A673 (cell line): ENCODE results near the gene PAQR4. TPM values are rescaled to one million over a fixed set of nuclear protein-coding genes. Genes with fewer than 3 reads are reported as not detected.

Experiments used
- Bru-seq: library from RNA; stranded (reverse); fragments of 400-500 nt; gene quantifications from one replicate; lab custom pipeline; 2021; lab: Mats Ljungman, UMichigan
- BruChase-seq, 2 experiments: library from RNA; stranded (reverse); fragments of 400-500 nt; gene quantifications; one replicate each; lab custom pipeline; 2021; lab: Mats Ljungman, UMichigan
- BruUV-seq: library from RNA; stranded (reverse); fragments of 400-500 nt; replicated peaks from 2 replicates; lab custom pipeline; 2021; lab: Mats Ljungman, UMichigan
- CTCF ChIA-PET: fragments of 300-600 bp; sonication (Branson Sonifier 250); formaldehyde crosslinking; loops from one replicate; lab custom pipeline; 2022; ENCODE audit warnings: antibody characterized with exemption; lab: Charles Lee
- POLR2A ChIA-PET: fragments of 300-600 bp; sonication (Branson Sonifier 250); formaldehyde crosslinking; loops from one replicate; lab custom pipeline; 2022; ENCODE audit warnings: antibody characterized with exemption; ENCODE audit not compliant: low non-redundant PET; lab: Charles Lee
- DNase-seq: peaks from one replicate; pipeline ENCODE4 v3.0.0-alpha.2; 2015; ENCODE audit warnings: low spot score
- H3K27ac ChIP-seq: fragments of 200-600 bp; sonication (generic); 2 replicates; pipeline ENCODE4 v1.5.1; 2016; ENCODE audit warnings: mixed run types, low read depth, mild to moderate bottlenecking, mixed read lengths, antibody characterized with exemption, low read length; ENCODE audit not compliant: poor library complexity, severe bottlenecking
- H3K27me3 ChIP-seq: fragments of 200-600 bp; sonication (generic); replicated peaks from 2 replicates; pipeline ENCODE4 v1.6.1; 2017; ENCODE audit warnings: mixed run types, low read depth, mild to moderate bottlenecking, mixed read lengths, antibody characterized with exemption, low read length; ENCODE audit not compliant: insufficient read depth, poor library complexity
- H3K36me3 ChIP-seq: fragments of 200-600 bp; sonication (generic); 2 replicates; pipeline ENCODE4 v1.6.1; 2016; ENCODE audit warnings: mixed run types, mild to moderate bottlenecking, mixed read lengths, antibody characterized with exemption, low read length; ENCODE audit not compliant: insufficient read depth, poor library complexity, severe bottlenecking
- H3K4me1 ChIP-seq: fragments of 200-600 bp; sonication (generic); 2 replicates; pipeline ENCODE4 v1.6.1; 2017; ENCODE audit warnings: mixed run types, mild to moderate bottlenecking, mixed read lengths, antibody characterized with exemption, low read length; ENCODE audit not compliant: insufficient read depth, poor library complexity, severe bottlenecking
- H3K4me3 ChIP-seq: fragments of 200-600 bp; sonication (generic); 2 replicates; pipeline ENCODE4 v1.5.1; 2016; ENCODE audit warnings: low read depth, mixed run types, mild to moderate bottlenecking, mixed read lengths, low read length; ENCODE audit not compliant: poor library complexity, severe bottlenecking
- H3K9me3 ChIP-seq: fragments of 200-600 bp; sonication (generic); 2 replicates; pipeline ENCODE4 v1.6.1; 2016; ENCODE audit warnings: mixed run types, low read depth, mild to moderate bottlenecking, mixed read lengths, antibody characterized with exemption, low read length; ENCODE audit not compliant: poor library complexity, severe bottlenecking
- CTCF ChIP-seq: fragments of 300-800, 200-600 bp; sonication (generic); conservative IDR thresholded peaks from 2 replicates; pipeline ENCODE4 v1.5.1; 2017; ENCODE audit warnings: low read depth, mild to moderate bottlenecking, antibody characterized with exemption, low read length, moderate library complexity, mixed read lengths
- EZH2 ChIP-seq: fragments of 200-600 bp; sonication (generic); IDR thresholded peaks from 2 replicates; pipeline ENCODE4 v1.6.1; 2017; ENCODE audit warnings: borderline replicate concordance, low read depth, mild to moderate bottlenecking, mixed read lengths, antibody characterized with exemption, low read length; ENCODE audit not compliant: poor library complexity, severe bottlenecking
- intact Hi-C: fragments of 100-400 bp; cut with micrococcal nuclease; formaldehyde crosslinking; loops from one replicate; pipeline ENCODE4 v1.10.0; 2022; ENCODE audit not compliant: unreplicated experiment
- long read RNA-seq: library from polyadenylated mRNA; stranded (forward); transcript quantifications from one replicate; pipeline ENCODE4 v2.0.0, GENCODE V29; 2022
- total RNA-seq: library from RNA; stranded (reverse); gene quantifications from 2 replicates; pipeline ENCODE4 v1.2.3, GENCODE V29; 2021

PAQR4 gene
- total RNA-seq (46.5 and 49.7 TPM in 2 replicates), Bru-seq, nascent RNA (percentile 55 among the genes with signal in this experiment), BruChase-seq, experiment 1, labeled RNA remaining after a 2-hour chase (percentile 84 among the genes with signal in this experiment), BruChase-seq, experiment 2, labeled RNA remaining after a 6-hour chase (percentile 89 among the genes with signal in this experiment)
- long read RNA-seq, transcript PAQR4-202 (3 exons, 2,793 nt): major isoform, 100 of 167 reads
- long read RNA-seq, transcript PAQR4-204 (2 exons, 869 nt): minor isoform, 18 of 167 reads
- long read RNA-seq, transcript PAQR4-201 (3 exons, 2,644 nt): minor isoform, 10 of 167 reads
- long read RNA-seq, partial matches to known transcripts: 1 of 167 reads
- long read RNA-seq, other reads (novel, unspliced or antisense): 38 of 167 reads

DNA sequence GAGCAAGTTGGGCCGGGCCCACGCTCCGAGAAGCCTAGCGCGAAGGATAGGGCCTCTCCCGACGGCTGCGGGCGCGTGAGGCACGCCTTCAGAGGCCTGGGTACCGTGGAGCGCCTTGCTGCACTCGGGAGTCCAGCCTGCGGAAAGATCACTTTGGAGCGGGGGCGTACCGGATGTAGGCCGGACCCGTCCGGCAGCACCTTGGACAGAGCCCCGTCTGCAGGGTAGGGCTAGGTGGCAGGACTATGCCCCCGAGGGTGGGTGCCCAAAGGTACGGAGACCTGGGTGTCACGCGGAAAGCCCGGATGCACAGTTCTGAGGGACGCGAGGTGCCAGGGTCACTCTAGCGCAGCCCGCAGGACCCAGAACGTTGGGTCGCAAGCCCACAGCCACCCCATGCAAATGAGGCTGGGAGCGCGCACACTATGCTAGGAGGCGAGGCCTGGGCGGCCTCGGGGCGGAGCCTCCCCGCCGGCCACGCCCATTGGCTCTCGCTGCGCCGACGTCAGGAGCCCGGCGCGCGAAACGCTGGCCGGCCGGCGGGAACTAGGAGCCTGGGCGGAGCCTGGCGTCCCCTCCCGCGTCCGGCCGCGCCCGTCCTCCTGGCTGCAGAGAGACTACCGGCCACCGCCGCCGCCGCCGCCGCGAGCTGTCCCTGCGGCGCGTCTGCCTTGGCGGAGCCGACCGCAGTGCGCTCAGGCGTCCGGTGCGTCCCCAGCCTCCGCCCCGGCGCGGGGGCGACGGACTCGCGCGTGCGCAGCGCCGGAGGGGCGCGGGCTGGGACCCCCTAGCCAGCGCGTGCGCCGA is at the start of gene PAQR4:
Gene PAQR4 (plus strand): TSS at position 611 of the 807 bp plus-strand sequence. CDS start 327 bp downstream, outside the sequence.
- H3K4me1 ChIP-seq: peaks cover 28% of the 10 kb centered on the region
- DNase-seq: peak; percentile 93
- H3K27me3 ChIP-seq: no peaks in the 10 kb centered on the region
- POLR2A ChIA-PET: no interaction called here
- intact Hi-C loops: loop anchor here (1.0 kb wide), 1 partner anchor 35 kb away; no protein-coding TSS in a partner anchor
- no TSS peak for BruUV-seq
- H3K27ac ChIP-seq: peak within 1 kb of the TSS; percentile 84
- H3K36me3 ChIP-seq: peaks cover 21% of the 10 kb centered on the region
- CTCF ChIA-PET: interaction anchor here (1.1 to 1.3 kb wide), 2 partner anchors 36 to 130 kb away, joined by 3 read pairs; no protein-coding TSS in a partner anchor
- H3K9me3 ChIP-seq: no peaks in the 10 kb centered on the region
- TF ChIP-seq EZH2: no peak
- peak within 1 kb of the TSS; percentile 86 for H3K4me3 ChIP-seq

DNA sequence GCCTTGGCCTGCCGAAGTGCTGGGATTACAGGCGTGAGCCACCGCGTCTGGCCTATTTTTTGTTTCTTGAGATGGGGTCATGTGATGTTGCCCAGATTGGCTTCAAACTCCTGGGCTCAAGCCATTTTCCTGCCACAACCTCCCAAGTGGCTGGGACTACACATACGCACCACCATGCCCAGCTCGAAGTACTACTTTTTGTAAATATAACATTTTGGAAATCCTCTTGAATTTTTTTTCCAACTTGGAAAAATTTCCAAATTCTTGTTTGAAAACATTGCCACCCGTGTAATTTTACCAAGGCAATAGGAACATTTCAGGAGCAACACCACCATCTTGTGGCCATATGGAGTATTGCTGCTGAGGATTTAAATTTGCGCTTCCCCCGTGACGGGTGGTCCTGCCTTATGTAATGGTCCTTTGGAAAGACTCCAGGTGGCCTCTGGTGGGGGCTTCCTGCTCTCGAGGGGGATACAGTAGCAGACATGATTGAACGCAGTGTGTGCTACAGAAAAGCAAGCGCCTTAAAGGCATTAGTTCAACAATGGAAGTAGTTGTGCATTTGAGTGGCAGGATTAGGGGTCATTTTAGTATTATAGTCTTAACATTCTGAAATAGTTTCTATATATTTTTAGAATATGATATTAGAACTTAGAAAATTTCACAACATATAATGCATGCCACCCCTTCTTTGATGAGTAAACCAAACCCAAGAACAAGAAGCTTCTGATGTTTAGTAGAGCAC is 49.5 kb upstream of the PAQR4 start:
- no peak for TF ChIP-seq EZH2
- peak; percentile 90 for TF ChIP-seq CTCF
- ChIA-PET POLR2A (no interaction called here), CTCF (interaction anchor here (0.7 to 1.0 kb wide), 2 partner anchors 81 to 1911 kb away, joined by 3 to 6 read pairs; no protein-coding TSS in a partner anchor)
- Histone ChIP-seq H3K36me3 (peaks cover 11% of the 10 kb centered on the region), H3K4me1 (peaks cover 22% of the 10 kb centered on the region), H3K27ac (no peak overlapping the region), H3K27me3 (no peaks in the 10 kb centered on the region), H3K4me3 (no peak overlapping the region), H3K9me3 (no peaks in the 10 kb centered on the region)
- intact Hi-C loops: loop anchor here (2.0 kb wide), 1 partner anchor 45 kb away; no protein-coding TSS in a partner anchor
- DNase-seq: peak; percentile 81
- no TSS peak for BruUV-seq

DNA sequence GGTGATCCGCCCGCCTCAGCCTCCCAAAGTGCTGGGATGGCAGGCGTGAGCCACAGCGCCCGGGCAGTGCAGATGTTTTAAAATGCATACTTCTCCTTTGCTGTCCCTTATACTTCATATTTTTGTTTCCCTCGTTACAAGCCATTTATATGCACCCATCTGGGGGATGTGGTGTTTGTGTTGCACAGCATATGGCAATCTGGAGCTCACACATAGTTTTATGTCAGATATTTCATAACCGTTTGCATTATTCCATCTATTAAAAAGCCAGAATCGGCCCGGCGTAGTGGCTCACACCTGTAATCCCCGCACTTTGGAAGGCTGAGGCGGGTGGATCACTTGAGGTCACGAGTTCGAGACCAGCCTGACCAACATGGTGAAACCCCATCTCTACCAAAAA is 45.7 kb upstream of the PAQR4 start:
- intact Hi-C loops: no loop called here
- no peaks in the 10 kb centered on the region for H3K36me3 ChIP-seq
- no peaks in the 10 kb centered on the region for H3K27me3 ChIP-seq
- BruUV-seq: no TSS peak
- TF ChIP-seq EZH2: no peak
- TF ChIP-seq CTCF: no peak
- H3K27ac ChIP-seq: no peak overlapping the region
- POLR2A ChIA-PET: no interaction called here
- CTCF ChIA-PET: interaction anchor here (1.4 kb wide), 1 partner anchor 85 kb away, joined by 5 read pairs; no protein-coding TSS in a partner anchor
- H3K4me1 ChIP-seq: peaks cover 10% of the 10 kb centered on the region
- no peak for DNase-seq
- no peaks in the 10 kb centered on the region for H3K9me3 ChIP-seq
- H3K4me3 ChIP-seq: no peak overlapping the region
